GM12878 (cell line): ENCODE measurements around the gene ANGPTL2. TPM values are rescaled to one million over a fixed set of nuclear protein-coding genes. Genes with fewer than 3 reads are reported as not detected.

Experiments used
- ESRRA ChIP-seq: IDR thresholded peaks from 2 replicates; pipeline ENCODE4 v1.6.1; 2012; ENCODE audit warnings: mild to moderate bottlenecking, low read length, improper control_type of control experiment
- HDAC2 ChIP-seq: fragments of 200-600 bp; sonication (generic); IDR thresholded peaks from 2 replicates; pipeline ENCODE4 v1.6.1; 2017
- HDGF ChIP-seq: fragments of 450-650 bp; IDR thresholded peaks from 2 replicates; pipeline ENCODE4 v1.6.1; 2016; ENCODE audit warnings: antibody characterized with exemption
- RCOR1 ChIP-seq: conservative IDR thresholded peaks from 2 replicates; pipeline ENCODE4 v1.6.1; 2012; ENCODE audit warnings: low read depth, low read length, improper control_type of control experiment
- SMAD5 ChIP-seq: IDR thresholded peaks from 2 replicates; pipeline ENCODE4 v1.6.1; 2016; ENCODE audit warnings: antibody characterized with exemption, low read depth
- ZBTB4 ChIP-seq: fragments of 450-650 bp; formaldehyde crosslinking; IDR thresholded peaks from 2 replicates; pipeline ENCODE4 v1.4.0; 2022; ENCODE audit warnings: mild to moderate bottlenecking, moderate library complexity
- polyA plus RNA-seq, 11 experiments: library from polyadenylated mRNA; depleted of rRNA in 4 of 11; unstranded in 6 of 11; stranded (reverse) in 5 of 11; fragments of >200 nt; fragmentation: Nextera tagmentation in 4 of 11; fragmentation: Illumina TruSeq in 1 of 11; extraction: Ambion mirVana in 4 of 11; extraction: Trizol in 1 of 11; gene quantifications; 1 replicate in 1 of 11; 2 replicates in 10 of 11; pipeline versions ENCODE4 v1.2.1 to v1.2.3, GENCODE V29; 2011 to 2016; ENCODE audit warnings: inconsistent platforms in 2 of 11, missing spikeins in 2 of 11, low read depth in 1 of 11
- total RNA-seq, 4 experiments: library from RNA; depleted of rRNA in 3 of 4; stranded (reverse); fragments of >200 nt in 3 of 4; fragmentation: Illumina TruSeq in 1 of 4; extraction: Trizol in 1 of 4; gene quantifications; 2 replicates each; pipeline versions ENCODE4 v1.2.1 to v1.2.3, GENCODE V29; 2013 to 2021
- TF ChIP-seq, protein P1 (sequence below): fragments of 450-650 bp; formaldehyde crosslinking; IDR thresholded peaks from 2 replicates; pipeline ENCODE4 v1.5.0; 2022; ENCODE audit warnings: mild to moderate bottlenecking, missing genetic modification characterization

Gene ANGPTL2
- total and polyA plus RNA-seq, 10 of the 15 experiments (the other 5 are each of a cell fraction or from before 2014, with no cell fraction given), result 0.13 to 2.6 (median 0.82) TPM; not detected in 1

- TF ChIP-seq, protein P1, sequence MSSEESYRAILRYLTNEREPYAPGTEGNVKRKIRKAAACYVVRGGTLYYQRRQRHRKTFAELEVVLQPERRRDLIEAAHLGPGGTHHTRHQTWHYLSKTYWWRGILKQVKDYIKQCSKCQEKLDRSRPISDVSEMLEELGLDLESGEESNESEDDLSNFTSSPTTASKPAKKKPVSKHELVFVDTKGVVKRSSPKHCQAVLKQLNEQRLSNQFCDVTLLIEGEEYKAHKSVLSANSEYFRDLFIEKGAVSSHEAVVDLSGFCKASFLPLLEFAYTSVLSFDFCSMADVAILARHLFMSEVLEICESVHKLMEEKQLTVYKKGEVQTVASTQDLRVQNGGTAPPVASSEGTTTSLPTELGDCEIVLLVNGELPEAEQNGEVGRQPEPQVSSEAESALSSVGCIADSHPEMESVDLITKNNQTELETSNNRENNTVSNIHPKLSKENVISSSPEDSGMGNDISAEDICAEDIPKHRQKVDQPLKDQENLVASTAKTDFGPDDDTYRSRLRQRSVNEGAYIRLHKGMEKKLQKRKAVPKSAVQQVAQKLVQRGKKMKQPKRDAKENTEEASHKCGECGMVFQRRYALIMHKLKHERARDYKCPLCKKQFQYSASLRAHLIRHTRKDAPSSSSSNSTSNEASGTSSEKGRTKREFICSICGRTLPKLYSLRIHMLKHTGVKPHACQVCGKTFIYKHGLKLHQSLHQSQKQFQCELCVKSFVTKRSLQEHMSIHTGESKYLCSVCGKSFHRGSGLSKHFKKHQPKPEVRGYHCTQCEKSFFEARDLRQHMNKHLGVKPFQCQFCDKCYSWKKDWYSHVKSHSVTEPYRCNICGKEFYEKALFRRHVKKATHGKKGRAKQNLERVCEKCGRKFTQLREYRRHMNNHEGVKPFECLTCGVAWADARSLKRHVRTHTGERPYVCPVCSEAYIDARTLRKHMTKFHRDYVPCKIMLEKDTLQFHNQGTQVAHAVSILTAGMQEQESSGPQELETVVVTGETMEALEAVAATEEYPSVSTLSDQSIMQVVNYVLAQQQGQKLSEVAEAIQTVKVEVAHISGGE (CRISPR knock-in tag), result no peak
- TF ChIP-seq RCOR1 (no peak), SMAD5 (no peak), ESRRA (no peak), HDGF (no peak), ZBTB4 (CRISPR knock-in tag) (no peak), HDAC2 (no peak)
Observed at GRCh38 chr9:127039492-127039891, 82.9 kb downstream of the ANGPTL2 start (continued).
